HG03521 (cell line): ENCODE data around the gene TUBGCP3.
"Not testable (repeated sequence)": the region's sequence is repeated elsewhere in the genome, so short reads cannot be mapped to it uniquely, and the experiment has no call there.

ENCODE experiments used
- ATAC-seq: cut with Tn5 transposase; IDR thresholded peaks from one replicate; pipeline ENCODE4 v1.9.1; 2021; ENCODE audit warnings: mild to moderate bottlenecking, moderate library complexity; ENCODE audit not compliant: unreplicated experiment

The TUBGCP3 gene

GRCh38 chr13:112580211-112580610 is 7.7 kb downstream of the TUBGCP3 start:
- no peak for ATAC-seq

DNA sequence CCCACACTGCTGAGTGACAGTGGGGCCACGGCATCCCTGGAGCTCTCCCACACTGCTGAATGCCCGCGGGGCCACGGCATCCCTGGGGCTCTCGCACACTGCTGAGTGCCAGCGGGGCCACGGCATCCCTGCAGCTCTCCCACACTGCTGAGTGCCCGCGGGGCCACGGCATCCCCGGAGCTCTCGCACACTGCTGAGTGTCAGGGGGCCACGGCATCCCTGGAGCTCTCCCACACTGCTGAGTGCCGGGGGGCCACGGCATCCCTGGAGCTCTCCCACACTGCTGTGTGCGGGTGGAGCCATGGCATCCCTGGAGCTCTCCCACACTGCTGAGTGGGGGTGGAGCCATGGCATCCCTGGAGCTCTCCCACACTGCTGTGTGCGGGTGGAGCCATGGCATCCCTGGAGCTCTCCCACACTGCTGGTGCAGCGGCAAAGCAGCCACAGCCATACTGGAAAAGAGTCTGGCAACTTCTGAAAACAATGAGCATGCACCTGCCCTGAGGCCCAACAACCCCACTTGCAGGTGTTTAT is 8.6 kb downstream of the TUBGCP3 start:
- ATAC-seq: no peak

GRCh38 chr13:112576768-112577167 is 11.2 kb downstream of the TUBGCP3 start:
- ATAC-seq: no peak

DNA sequence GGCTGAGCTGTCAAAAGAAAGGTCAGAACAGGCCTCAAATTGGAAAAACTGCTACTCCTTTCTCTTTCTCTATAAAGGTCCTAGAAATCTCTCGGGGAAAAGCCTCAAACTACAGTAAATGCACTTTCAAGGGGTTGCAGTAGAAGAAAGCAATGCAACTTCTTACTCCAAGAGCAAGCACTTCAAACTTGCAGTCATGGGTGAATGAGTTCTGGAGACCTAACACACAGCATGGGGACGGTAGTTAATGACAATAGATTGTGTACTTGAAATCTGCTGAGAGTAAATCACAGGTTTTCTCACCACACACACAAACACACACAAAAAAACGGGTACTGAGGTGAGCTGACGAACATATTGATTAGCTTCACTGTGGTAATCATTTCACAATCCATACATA is 11.8 kb downstream of the TUBGCP3 start:
- ATAC-seq: no peak

- ATAC-seq: no peak
Observed at GRCh38 chr13:112575675-112576074, 12.3 kb downstream of the TUBGCP3 start.

GRCh38 chr13:112574834-112575613 is 12.9 kb downstream of the TUBGCP3 start:
- ATAC-seq: peak; percentile 32

DNA sequence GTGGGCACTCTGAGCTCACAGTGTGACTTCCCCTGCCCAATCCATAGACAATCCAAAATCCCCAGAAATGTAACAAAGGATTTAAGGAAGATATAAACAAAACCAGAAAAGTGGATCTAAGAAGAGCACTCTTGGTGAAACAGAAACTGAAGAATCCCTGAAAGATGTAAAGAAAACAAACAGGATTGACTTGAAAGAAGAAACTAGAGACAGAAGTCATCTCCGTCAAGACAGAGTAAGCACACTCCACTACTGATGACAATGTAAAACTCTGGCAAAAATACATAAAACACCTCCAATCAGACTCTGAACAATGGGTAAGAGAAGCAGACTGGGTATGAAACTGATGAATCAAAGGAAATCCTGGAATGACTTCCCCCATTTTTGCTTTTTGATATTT is 13.5 kb downstream of the TUBGCP3 start:
- ATAC-seq: peak; percentile 48

- no peak for ATAC-seq
Observed at GRCh38 chr13:112573710-112574109, 14.2 kb downstream of the TUBGCP3 start.

DNA sequence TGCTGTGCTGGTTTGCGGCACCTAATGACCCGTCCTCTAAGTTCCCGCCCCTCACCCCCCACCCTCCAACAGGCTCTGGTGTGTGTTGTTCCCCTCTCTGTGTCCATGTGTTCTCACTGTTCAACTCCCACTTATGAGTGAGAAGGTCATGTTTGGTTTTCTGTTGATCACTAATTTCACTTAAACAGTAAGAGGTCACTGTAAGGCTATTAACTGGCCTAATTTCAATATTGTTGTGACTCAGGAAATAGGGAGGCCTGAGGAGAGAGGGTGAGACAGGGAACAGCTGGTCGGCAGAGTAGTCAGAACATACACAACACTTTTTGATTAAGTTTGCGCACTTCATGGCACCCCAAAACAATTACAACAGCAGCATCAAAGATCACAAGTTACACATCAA is 15.6 kb downstream of the TUBGCP3 start:
- no peak for ATAC-seq

DNA sequence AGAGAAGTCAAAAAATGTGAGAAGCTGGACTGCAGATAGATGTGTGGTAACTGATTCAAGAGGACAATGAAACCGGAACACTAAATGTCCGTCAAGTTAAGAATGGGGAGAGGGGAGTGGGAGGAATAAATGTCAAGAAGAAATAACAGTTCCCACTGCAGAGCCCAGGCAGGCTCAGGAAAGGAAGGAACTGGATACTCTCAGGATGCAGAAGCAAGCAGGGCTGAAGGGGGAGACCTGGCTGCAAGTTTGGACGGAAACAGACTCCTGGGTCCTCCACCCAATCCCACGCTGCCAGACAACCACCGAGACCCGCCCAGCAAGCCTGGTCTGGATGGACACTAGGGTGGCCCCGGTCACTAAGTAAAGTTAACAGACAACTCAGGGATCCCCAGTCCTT is 18.1 kb downstream of the TUBGCP3 start:
- no peak for ATAC-seq

DNA sequence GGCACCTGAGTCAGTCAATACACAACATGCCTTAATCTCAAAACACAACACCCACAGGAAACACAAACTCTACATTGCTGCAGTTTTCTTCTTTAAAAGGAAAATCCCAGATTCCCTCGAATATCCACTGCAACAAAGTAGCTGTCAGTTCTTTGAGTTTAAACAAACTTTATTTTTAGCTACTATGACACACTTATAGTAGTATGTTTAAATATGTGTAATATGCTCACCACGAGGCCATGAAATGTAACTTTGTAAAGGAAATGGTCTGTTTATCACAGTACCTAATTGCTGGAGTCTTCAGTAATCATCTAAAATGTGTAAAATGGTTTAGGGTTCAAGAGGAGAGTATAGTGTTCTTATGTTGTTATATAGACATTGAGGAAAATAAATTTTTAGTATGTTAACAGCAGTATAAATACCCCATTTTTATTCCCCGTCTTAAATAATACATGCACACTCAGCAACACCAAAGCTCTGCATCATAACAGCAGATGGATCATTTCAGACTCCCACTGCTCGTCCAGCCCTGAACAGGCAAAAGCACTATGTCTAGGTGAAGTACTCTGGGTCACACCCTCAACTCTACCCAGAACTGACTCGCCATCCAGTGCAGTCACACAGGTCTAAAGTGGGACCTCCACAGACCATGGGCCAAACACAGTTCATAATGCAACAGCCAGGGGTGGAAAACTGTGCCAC is 20.6 kb downstream of the TUBGCP3 start:
- no peak for ATAC-seq

- ATAC-seq: no peak
Observed at GRCh38 chr13:112562786-112563383, 25.1 kb downstream of the TUBGCP3 start.

GRCh38 chr13:112562254-112562653 is 25.7 kb downstream of the TUBGCP3 start:
- no peak for ATAC-seq

GRCh38 chr13:112561478-112561877 is 26.5 kb downstream of the TUBGCP3 start:
- ATAC-seq: no peak

DNA sequence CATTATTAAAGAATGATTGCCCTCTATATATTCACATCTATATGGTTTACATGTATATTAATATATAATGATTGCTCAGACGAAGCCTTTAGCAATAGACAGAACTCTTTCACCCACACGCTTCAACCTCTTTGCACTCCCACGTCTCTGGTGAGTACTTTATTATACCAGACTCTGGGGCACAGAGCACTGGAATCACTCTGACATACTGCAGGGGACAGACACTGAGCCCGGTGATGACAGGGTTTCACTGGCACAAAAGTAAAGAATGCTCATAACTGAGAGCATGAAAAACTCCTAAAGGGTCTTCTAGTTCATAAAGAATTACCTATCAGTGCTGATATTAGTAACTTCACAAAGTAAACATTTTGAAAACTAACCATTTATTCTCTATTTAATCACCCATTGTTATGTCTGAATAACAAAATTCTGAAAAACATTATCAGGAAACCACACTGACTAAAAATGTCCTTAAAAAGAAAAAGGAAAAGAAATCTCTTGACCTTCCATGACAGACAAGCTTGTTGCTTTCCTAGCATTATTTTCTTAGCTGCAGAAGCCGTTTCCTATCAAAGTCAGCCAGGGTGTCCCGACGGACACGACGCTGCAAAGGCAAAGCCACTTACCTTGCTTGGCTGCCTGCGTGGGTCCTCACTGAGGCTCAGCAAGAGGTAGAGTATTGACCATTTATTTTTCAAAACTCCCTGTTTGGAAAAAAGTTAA is 29.1 kb downstream of the TUBGCP3 start:
- ATAC-seq: no peak

DNA sequence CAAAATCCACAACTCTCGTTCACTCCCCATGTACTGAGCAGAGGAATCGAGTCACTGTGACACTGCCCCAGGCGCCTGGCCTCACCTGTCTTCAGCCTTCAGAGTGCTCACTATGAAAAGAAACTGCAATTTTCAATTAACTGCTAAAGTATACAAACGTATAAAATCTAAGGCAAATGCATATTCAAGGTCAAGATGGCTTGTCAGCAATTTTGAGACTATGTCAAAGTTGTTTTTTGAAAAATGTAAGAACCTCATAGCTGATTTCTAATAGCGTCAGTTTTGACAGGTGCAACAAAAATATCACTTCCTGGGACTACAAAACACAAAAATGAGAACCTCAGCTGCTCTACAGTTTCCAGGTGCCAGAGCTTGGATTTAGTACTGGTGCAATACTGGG is 31.4 kb downstream of the TUBGCP3 start:
- no peak for ATAC-seq

GRCh38 chr13:112554214-112554850 is 33.6 kb downstream of the TUBGCP3 start:
- no peak for ATAC-seq

DNA sequence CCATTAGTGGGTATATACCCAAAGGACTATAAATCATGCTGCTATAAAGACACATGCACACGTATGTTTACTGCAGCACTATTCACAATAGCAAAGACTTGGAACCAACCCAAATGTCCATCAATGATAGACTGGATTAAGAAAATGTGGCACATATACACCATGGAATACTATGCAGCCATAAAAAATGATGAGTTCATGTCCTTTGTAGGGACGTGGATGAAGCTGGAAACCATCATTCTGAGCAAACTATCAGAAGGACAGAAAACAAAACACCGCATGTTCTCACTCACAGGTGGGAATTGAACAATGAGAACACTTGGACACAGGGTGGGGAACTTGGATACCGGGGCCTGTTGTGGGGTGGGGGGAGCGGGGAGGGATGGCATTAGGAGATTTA is 39.0 kb downstream of the TUBGCP3 start:
- ATAC-seq: not testable (repeated sequence)

DNA sequence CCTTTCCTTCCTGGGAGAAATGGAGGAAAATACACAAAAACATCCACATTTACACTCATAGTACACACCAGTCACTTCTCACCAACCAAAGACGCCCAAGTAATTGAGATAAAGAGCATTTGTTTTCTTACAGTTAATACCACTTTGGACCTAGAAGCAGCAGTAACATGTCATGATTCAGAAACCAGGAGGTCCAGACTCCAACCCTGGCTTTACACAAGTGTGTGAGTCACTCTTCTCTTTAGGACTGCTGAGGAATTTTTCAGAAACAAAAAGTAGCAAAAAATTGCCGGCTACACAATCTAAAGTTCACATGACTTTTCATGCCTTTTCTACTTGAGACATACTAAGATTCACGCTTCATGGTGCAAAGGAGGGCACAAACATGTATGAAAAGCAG is 42.1 kb downstream of the TUBGCP3 start:
- ATAC-seq: no peak

- no peak for ATAC-seq
Observed at GRCh38 chr13:112532837-112533745, 54.9 kb downstream of the TUBGCP3 start.
